SK-N-SH treated with all-trans-retinoic acid at 6 μM for 48 hours (cell line): ENCODE data around the gene FICD.

Experiments used
- BACH2 ChIP-seq: fragments of 250-450 bp; sonication (Bioruptor Pico); IDR thresholded peaks from 2 replicates; pipeline ENCODE4 v1.9.0; 2021; ENCODE audit warnings: mild to moderate bottlenecking, borderline replicate concordance
- CREB5 ChIP-seq: fragments of 250-450 bp; sonication (Bioruptor Pico); IDR thresholded peaks from 2 replicates; pipeline ENCODE4 v1.5.1; 2020; ENCODE audit warnings: low read depth, mild to moderate bottlenecking, moderate library complexity
- ISL1 ChIP-seq: fragments of 250-450 bp; sonication (Bioruptor Pico); IDR thresholded peaks from 2 replicates; pipeline ENCODE4 v2.1.2; 2022; ENCODE audit warnings: mild to moderate bottlenecking, moderate library complexity
- OSR1 ChIP-seq: fragments of 250-450 bp; sonication (Bioruptor Pico); IDR thresholded peaks from 2 replicates; pipeline ENCODE4 v1.8.0; 2022; ENCODE audit warnings: moderate library complexity, mild to moderate bottlenecking, inconsistent platforms
- POU6F1 ChIP-seq: fragments of 250-450 bp; sonication (Bioruptor Pico); IDR thresholded peaks from 2 replicates; pipeline ENCODE4 v1.8.0; 2021; ENCODE audit warnings: low read depth, mild to moderate bottlenecking, moderate library complexity, borderline replicate concordance
- ZC3H10 ChIP-seq: fragments of 250-450 bp; sonication (Bioruptor Pico); IDR thresholded peaks from 2 replicates; pipeline ENCODE4 v1.5.1; 2021; ENCODE audit warnings: mild to moderate bottlenecking, moderate library complexity
- TF ChIP-seq, protein P1 (sequence below): fragments of 250-450 bp; sonication (Bioruptor Pico); IDR thresholded peaks from 2 replicates; pipeline ENCODE4 v1.8.0; 2020; ENCODE audit warnings: mild to moderate bottlenecking, moderate library complexity, borderline replicate concordance

DNA sequence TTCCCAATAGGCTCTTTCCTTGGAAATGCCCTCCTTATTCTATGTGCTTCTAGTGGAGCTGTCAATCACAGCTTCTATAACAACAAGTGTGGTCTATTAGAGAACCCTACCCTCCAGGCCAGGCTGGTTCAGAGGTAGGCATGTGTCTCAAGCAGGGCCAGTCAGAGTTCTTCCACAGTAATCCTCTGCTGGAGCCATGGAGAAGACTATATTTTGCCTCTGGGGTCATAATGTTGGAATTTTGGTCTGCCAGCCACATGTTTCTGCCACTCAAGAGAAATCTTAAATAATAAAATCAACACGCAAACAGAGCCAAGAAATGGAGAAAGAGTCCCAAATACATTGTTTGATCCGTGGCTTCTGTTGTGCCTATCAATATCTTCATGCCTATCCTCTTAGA, 23.8 kb upstream of the FICD start:
- TF ChIP-seq CREB5 (CRISPR knock-in tag) (no peak), BACH2 (CRISPR knock-in tag) (no peak), ISL1 (CRISPR knock-in tag) (no peak), OSR1 (CRISPR knock-in tag) (no peak), POU6F1 (CRISPR knock-in tag) (no peak), ZC3H10 (no peak)
- TF ChIP-seq, protein P1, sequence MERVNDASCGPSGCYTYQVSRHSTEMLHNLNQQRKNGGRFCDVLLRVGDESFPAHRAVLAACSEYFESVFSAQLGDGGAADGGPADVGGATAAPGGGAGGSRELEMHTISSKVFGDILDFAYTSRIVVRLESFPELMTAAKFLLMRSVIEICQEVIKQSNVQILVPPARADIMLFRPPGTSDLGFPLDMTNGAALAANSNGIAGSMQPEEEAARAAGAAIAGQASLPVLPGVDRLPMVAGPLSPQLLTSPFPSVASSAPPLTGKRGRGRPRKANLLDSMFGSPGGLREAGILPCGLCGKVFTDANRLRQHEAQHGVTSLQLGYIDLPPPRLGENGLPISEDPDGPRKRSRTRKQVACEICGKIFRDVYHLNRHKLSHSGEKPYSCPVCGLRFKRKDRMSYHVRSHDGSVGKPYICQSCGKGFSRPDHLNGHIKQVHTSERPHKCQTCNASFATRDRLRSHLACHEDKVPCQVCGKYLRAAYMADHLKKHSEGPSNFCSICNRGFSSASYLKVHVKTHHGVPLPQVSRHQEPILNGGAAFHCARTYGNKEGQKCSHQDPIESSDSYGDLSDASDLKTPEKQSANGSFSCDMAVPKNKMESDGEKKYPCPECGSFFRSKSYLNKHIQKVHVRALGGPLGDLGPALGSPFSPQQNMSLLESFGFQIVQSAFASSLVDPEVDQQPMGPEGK (CRISPR knock-in tag), result no peak
